RPMI8226 (cell line): ENCODE data around the gene DNAJC25.

Experiments used
- DNase-seq: peaks from one replicate; pipeline ENCODE4 v3.0.0-alpha.2; 2015

The DNAJC25 gene

DNA sequence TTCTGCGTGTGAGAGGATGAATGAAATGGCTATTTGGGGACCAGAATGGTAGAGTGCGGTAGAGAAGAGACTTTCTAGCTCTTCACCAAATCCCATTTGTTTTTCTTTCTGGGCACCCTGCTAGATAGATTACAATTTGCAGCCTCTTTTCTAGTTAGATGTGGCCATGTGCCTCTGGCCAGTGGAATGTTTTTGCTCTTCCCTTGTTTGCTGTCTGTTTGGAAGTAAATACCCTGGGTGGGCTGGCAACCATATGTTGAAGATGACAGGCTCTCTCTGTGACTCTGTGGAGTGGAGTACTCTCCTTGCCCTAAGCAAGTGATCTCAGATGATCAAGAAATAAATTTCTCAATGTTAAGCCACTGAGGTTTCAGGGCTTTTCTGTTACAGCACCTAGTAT is 43.2 kb downstream of the DNAJC25 start:
- DNase-seq = no peak

- no peak for DNase-seq
Observed at GRCh38 chr9:111676116-111676515, 45.0 kb downstream of the DNAJC25 start.

DNA sequence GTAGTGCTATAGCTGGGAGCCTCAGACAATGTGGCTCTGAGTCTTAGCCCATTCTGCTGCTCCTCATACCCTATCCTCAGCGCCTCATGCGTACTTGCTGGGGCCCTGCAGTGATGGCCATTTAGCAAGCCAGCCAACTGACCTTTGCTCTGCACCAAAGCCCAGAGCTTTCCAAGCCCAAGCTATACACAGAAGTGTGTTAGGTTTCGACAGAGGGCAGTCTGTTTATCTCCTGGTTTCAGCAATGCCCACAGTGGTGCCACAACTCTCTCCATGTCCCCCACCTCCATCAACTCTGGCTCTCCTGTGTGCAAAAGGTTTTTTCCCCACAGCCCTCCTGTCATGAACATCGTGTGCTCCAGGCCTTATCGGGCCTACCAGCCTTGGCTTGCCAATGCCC is 47.2 kb downstream of the DNAJC25 start:
- no peak for DNase-seq

GRCh38 chr9:111679199-111679598 is 48.1 kb downstream of the DNAJC25 start:
- no peak for DNase-seq

DNA sequence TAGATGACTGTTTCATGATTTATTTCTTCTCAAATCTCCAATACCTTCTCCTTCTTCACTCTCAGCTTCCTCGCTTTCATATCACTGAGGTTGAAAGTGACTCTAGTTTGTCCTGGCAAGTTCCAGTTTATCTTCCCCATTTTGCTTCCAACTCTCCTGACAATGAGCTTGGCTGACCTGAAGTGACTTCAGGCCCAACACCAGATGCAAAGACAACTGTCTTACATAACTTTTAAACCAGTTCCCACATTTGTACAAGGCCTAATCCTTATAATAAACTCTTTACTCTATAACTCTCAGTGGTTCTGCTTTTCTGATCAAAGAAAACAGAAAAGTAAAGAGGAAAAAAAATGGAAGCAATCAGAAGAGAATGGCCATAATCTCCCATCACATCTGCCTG is 52.3 kb downstream of the DNAJC25 start:
- no peak for DNase-seq

GRCh38 chr9:111691672-111692329 is 60.7 kb downstream of the DNAJC25 start:
- DNase-seq = peak; percentile 17

GRCh38 chr9:111696796-111697195 is 65.7 kb downstream of the DNAJC25 start:
- DNase-seq = no peak

- DNase-seq = no peak
Observed at GRCh38 chr9:111700776-111701175, 69.6 kb downstream of the DNAJC25 start.
